Activated naive CD4-positive, alpha-beta T cell treated with anti-CD3 and anti-CD28 coated beads, Interleukin-2, amount 50 U/mL, for 16 hours (primary cell): Measurements from ENCODE around the gene BLTP1.
"Not testable (repeated sequence)": the region's sequence is repeated elsewhere in the genome, so short reads cannot be mapped to it uniquely, and the experiment has no call there.

ENCODE experiments used
- DNase-seq: peaks from one replicate; pipeline ENCODE4 v3.0.0-alpha.2; 2020

BLTP1 gene

DNA sequence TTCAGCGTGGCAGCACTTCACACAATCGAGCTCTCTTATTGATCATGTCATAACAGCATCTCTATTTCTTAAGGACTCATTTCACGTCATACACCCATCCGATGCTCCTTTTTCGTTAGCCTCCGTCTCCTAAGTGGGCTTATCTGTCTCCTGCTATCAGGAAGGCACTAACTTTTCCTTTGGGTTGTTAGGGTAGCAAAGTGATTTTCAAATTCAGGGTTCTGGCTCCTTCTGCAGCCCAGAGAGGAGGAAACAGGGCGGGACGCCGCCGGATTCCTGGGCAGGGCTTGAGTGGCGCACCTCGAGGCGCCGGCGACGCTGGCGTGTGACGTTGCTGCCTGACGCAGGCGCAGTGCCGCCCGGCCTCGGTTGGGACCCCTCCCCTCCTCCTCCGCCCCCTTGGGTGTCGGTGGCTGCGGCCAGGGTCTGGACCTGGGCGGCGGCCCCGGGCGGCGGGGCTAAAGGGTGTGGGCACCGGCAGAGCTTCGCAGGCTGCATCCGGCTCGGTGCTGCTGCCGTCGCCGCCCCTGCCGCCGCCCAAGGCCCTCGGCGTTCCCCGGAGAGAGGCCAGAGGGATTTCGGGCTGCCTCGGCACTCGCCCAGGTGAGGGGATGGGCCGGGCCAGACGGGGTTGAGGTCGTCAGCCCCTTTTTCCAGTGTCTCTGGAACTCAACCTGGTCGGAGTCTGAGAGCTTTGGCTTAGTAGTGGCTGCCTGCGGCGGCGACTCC lies at the start of gene BLTP1:
BLTP1 (plus strand) TSS at position 350 of the 729 bp plus-strand sequence. CDS start 18,317 bp downstream, outside the sequence.
- peak; percentile 88 for DNase-seq

DNA sequence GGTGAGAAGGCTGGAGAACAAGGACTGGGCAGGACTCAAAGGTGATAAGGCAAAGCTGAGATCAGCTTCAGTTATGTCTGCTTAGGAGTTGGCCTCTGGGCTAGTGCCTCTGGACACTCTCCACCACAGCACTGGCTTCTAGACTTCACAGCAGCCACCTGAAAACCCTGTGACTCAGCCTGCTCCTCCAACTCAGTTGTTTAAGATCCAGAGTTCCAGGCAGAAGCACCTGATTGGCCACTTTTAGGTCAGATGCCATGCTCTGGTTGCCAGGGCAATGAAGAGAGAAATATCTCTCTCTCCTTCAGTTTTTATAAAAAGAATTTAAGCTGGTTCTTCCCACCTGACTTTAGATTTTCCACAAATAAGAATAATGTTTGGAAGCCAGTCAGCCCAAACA lies 47.9 kb upstream of the BLTP1 start:
- no peak for DNase-seq

- DNase-seq = no peak
These were observed 44.5 kb upstream of the BLTP1 start for GRCh38 chr4:122107680-122108079.

DNA sequence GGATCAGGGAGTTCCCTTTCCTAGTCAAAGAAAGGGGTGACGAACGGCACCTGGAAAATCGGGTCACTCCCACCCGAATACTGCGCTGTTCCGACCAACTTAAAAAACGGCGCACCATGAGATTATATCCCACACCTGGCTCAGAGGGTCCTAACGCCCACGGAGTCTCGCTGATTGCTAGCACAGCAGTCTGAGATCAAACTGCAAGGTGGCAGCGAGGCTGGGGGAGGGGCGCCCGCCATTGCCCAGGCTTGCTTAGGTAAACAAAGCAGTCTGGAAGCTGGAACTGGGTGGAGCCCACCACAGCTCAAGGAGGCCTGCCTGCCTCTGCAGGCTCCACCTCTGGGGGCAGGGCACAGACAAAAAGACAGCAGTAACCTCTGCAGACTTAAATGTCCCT lies 41.8 kb upstream of the BLTP1 start:
- not testable (repeated sequence) for DNase-seq

DNA sequence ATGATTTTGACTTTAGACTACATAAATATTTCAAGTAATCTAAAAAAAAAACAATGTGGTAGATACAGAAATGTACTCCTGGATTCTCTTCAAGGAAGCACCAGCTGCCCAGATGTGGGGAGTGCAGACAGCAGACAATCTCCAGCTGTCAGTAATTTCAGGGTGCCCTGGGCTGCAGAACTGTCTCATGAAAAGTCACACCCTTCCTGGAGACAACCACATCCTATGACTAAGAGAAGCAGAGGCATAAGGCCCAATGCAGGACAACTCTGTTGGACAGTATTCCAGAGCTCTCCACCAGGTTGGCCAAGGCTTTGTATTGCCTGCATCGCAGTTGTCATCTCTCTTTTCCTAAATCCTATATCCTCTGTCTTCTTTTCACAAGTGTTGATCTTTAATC lies 34.4 kb upstream of the BLTP1 start:
- DNase-seq = no peak

DNA sequence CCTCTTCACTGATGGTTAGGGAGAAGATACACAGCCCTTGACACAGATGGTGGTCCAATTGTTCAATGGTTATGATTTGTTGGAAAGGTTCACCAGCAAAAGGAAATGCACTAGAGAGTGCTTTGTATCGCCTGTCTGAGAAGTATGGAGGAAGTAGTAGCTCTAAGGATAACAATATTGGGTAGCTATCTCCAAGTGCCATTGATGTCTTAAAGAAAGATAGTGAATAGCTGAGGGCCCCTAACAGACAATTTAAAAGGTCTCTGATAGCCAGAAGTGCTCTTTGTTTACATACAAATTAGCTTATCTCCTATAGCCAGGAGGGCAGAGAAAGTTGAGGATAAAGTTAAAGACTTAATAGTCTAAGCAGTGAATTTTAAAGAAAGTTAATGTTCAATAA lies 33.9 kb upstream of the BLTP1 start:
- no peak for DNase-seq

GRCh38 chr4:122119739-122120138 lies 32.4 kb upstream of the BLTP1 start:
- no peak for DNase-seq

- DNase-seq = no peak
These were observed 30.5 kb upstream of the BLTP1 start for GRCh38 chr4:122121593-122121992.

DNA sequence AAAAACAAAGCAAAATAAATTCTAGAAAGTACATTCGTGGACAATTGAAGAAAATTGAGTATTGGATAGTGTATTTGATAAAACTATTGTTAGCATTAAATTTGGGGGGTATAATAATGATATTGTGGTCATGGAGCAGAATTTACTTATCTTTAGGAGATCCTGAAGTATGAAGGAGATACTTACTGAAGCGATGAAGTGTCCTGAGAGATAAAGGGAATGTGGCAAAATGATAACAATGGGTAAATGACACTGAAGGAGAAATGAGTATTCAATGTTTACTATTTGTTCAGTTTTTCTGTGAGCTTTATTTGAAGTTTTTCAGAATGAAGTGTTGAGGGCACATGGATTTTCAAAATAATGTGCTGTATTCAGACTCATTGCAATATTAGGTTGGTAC lies 30.0 kb upstream of the BLTP1 start:
- DNase-seq = no peak

DNA sequence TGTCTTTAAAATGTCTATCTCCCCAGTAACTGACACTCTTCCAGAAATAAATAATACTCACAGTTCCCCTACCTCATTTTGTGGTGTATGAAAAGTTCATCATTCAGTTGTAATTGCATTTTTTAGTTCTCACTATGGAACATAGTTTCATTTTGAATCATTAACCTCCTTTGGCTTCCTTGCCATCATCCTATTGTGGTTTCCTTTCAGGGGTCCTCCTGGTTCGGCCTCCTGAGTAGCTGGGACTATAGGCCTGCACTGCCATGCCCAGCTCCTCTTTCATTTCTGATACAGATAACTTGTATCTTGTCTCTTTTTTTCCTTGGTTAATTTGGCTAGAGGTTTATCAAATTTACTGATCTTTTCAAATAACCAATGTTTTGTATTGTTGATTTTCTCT lies 23.1 kb upstream of the BLTP1 start:
- no peak for DNase-seq

- no peak for DNase-seq
These were observed 20.5 kb upstream of the BLTP1 start for GRCh38 chr4:122131562-122132157.

- DNase-seq = no peak
These were observed 19.2 kb upstream of the BLTP1 start for GRCh38 chr4:122132891-122133290.

DNA sequence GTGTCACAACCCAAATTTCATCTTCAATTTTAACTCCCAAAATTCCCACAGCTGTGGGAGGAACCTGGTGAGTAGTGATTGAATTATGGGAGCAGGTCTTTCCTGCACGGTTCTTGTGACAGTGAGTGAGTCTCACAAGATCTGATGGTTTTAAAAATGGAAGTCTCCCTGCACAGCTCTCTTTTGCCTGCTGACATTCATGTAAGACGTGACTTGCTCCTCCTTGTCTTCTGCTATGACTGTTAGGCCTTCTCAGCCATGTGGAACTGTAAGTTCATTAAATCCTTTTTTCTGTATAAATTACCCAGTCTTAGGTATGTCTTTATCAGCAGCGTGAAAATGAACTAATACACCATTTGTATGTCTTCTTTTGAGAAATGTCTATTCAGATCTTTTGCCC lies 13.0 kb upstream of the BLTP1 start:
- no peak for DNase-seq

DNA sequence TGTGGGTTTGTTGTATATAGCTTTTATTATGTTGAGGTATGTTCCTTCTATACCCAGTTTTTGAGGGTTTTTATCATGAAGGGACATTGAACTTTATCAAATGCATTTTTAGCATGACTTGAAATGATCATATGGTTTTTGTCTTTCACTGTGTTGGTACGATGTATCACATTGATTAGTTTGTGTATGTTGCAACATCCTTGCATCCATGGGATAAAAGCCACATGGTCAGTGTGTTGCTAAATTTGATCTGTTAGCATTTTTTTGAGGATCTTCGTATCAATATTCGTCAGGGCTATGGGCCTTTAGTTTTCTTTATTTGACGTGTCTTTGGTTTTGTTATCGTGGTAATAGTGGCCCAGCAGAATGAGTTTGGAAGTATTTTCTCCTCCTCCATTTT lies 11.3 kb upstream of the BLTP1 start:
- no peak for DNase-seq

DNA sequence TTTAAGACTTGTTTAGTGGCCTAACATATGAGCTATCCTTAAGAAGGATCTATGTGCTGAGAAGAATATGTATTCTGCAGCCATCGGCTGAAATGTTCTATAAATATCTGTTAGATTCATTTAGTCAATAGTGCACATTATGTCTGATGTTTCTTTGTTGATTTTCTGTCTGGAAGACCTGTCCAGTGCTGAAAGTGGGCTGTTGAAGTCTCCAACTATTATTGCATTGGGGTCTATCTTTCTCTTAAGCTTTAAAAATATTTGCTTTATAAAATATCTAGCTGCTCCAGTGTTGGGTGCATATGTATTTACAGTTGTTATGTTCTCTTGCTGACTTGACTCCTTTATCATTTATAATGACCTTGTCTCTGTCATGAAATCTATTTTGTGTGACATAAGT lies 9.4 kb upstream of the BLTP1 start:
- DNase-seq = no peak

- DNase-seq = no peak
These were observed 5.5 kb upstream of the BLTP1 start for GRCh38 chr4:122146652-122147051.

DNA sequence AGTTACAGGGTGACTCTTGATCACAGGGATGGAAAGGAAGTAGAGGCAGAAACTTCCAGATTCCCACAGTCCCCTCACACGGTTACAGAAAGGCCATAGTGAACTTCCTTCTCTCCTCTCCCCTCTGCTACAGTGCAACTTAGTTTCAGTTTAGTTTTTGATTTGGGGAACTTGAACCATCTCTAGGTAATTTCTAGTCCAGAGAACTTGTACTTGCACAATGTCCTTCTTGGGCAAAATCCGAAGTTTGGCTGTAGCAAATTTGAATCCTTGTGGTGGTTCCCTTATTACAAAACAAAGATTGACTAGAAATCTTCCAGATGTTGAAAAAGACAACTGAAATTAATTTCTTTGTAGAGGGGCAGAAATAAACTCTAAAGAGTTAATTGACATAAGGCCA lies 1.2 kb upstream of the BLTP1 start:
- DNase-seq = no peak

- DNase-seq = peak; percentile 17
These were observed 638 bp downstream of the BLTP1 start for GRCh38 chr4:122152711-122153226.

DNA sequence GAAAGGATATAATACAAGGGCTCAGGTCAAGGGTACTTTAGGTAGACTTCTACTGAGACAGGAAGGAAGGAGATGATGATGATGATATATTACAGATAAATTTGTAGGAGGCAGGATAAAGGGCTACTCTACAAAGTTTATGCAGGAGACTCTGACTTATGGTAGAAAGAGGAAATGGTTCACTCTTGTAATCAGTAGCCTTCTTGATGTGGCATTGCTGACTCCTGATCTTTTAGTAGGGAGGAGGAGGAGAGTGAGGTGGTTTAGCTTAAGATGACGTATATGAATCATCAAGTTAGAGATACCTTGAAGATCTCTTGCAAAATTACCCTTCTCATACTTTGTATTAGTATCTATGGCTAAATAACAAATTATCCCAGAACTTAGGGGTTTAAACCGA lies 4.7 kb downstream of the BLTP1 start:
- DNase-seq = no peak

GRCh38 chr4:122163301-122163700 lies 11.2 kb downstream of the BLTP1 start:
- no peak for DNase-seq

DNA sequence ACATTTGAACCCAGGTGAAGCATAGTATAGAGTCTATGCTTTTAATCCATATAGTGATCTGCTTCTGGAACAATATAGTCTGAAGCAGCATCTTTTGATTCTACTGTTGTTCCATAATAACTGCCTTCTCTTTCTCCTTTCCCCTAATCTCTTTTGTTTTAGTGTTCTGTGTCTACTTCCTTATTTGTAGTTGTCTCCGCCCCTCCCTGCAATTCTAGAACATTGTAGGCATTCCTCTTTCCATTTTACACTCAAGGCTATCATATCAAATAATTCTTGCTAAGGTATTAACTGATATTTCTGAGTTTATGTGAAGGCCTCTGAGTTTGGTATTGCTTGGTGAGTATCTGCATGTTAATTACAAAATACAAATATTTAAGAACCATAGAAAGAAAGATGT lies 11.6 kb downstream of the BLTP1 start:
- DNase-seq = no peak

DNA sequence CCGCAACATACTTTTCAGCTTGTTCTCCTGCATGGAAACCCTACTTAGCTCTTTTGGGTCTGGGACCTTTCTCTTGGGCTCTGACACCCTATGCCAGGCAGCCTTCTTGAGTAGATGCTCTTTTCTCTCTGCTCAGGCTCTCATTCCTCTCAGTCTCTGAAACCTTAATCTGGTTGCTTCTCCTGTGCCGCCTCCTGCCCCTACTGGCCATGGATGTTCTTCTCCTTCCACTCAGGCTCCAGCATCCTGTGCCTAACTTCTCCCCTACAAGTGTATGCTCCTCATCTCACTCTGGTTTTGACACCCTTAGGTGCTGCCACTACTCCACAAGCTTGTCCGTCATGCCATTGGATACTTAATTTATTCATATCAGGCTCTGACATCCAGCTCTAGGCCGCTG lies 15.2 kb downstream of the BLTP1 start:
- no peak for DNase-seq

- no peak for DNase-seq
These were observed 18.6 kb downstream of the BLTP1 start for GRCh38 chr4:122170775-122171174.

DNA sequence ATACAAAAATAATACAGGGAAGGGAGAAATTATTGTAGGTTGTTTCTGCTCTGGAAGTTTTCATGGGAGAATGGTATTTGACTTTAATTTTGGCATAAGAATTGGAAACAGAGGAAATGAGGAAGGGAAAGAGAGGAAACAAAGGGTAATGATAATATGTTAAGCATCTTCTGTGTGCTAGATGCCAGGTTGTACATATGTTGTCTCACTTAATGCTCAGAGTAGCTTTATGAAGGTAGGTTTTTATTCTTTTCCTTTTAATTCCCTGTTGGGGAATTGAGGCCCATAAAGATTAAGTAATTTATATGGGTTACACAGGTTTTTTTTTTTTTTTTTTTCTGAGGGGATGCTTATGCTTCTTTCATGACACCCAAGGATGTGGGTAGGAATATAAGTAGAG lies 19.2 kb downstream of the BLTP1 start:
- no peak for DNase-seq

GRCh38 chr4:122172266-122172665 lies 20.1 kb downstream of the BLTP1 start:
- no peak for DNase-seq
